Tibial nerve (tissue), 4 donors: ENCODE results near the gene CALR.

Experiments
- CTCF ChIP-seq, 5 experiments: fragments of 200-600 bp in 3 of 5; fragments of 450-650 bp in 2 of 5; sonication (generic) in 3 of 5; IDR thresholded peaks; one replicate each; pipeline ENCODE4 v1.5.1; 2016 to 2019; ENCODE audit warnings: antibody characterized with exemption in 5 of 5, mild to moderate bottlenecking in 3 of 5, moderate library complexity in 2 of 5
- EP300 ChIP-seq, 2 donors: sonication (generic); formaldehyde crosslinking; IDR thresholded peaks; one replicate each; pipeline ENCODE4 v1.6.1; 2017; ENCODE audit warnings: antibody characterized with exemption in 2 of 2, mild to moderate bottlenecking in 1 of 2
- POLR2A ChIP-seq, 2 donors: fragments of 450-650 bp; IDR thresholded peaks; one replicate each; pipeline ENCODE4 v1.6.1; 2017; ENCODE audit warnings: antibody characterized with exemption in 2 of 2, mild to moderate bottlenecking in 2 of 2, moderate library complexity in 2 of 2

- no peak for TF ChIP-seq POLR2A (IDR thresholded peaks at IDR 0.05)
- no peak for TF ChIP-seq CTCF (IDR thresholded peaks at IDR 0.05)
- TF ChIP-seq EP300 (IDR thresholded peaks at IDR 0.05): no peak
Measured at GRCh38 chr19:12943437-12944044, 5.1 kb downstream of the CALR start.
